ENCODE data around the gene IRX1. TPM values are rescaled to one million over a fixed set of nuclear protein-coding genes. Genes with fewer than 3 reads are reported as not detected.

IRX1 gene
- total RNA-seq, 1 experiment from 2014 or later = not detected

- DNase-seq (ENCODE audit: low read depth) = no peak
Observed at GRCh38 chr5:3650320-3650719, 54.7 kb downstream of the IRX1 start.

- DNase-seq (ENCODE audit: low read depth) = no peak
Observed at GRCh38 chr5:3650868-3651267, 55.2 kb downstream of the IRX1 start.

Measured in LHCN-M2 (cell line).